ENCODE measurements around the gene MEX3A.

DNA sequence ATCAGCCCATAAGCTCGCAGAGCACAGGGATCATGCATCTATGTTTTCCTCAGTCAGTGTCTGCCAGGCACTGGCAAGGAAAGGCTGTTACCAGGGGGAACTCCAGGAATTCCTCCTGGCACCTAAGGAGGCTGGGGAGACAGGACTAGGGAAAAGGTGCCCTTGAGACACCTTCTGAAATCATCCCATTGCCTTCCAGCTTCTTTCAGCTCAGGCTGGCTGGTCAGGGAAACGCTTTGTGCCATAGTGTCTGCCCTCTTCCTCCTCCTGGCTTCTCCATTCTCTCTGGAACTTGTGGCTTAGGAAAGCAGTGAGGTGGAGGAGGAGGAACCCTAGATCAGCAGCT, 46.0 kb upstream of the MEX3A start:
- TF ChIP-seq, protein P1, sequence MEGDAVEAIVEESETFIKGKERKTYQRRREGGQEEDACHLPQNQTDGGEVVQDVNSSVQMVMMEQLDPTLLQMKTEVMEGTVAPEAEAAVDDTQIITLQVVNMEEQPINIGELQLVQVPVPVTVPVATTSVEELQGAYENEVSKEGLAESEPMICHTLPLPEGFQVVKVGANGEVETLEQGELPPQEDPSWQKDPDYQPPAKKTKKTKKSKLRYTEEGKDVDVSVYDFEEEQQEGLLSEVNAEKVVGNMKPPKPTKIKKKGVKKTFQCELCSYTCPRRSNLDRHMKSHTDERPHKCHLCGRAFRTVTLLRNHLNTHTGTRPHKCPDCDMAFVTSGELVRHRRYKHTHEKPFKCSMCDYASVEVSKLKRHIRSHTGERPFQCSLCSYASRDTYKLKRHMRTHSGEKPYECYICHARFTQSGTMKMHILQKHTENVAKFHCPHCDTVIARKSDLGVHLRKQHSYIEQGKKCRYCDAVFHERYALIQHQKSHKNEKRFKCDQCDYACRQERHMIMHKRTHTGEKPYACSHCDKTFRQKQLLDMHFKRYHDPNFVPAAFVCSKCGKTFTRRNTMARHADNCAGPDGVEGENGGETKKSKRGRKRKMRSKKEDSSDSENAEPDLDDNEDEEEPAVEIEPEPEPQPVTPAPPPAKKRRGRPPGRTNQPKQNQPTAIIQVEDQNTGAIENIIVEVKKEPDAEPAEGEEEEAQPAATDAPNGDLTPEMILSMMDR (IDR thresholded peaks at IDR 0.05), result no peak
- TF ChIP-seq POLR2AphosphoS5 (IDR thresholded peaks at IDR 0.05) (no peak), POLR2A (IDR thresholded peaks at IDR 0.05) (no peak)

Measured in prostate gland (tissue), 2 donors.